NCI-H1092 treated with DMSO at 0.1 percent for 48 hours (cell line): ENCODE results near the gene NTM.

Experiments
- DNase-seq: peaks from one replicate; lab custom pipeline; 2025; lab: John Stamatoyannopoulos, UW

NTM gene

GRCh38 chr11:132222345-132222744 is 851.9 kb downstream of the NTM start:
- no peak for DNase-seq

GRCh38 chr11:132226522-132226921 is 856.1 kb downstream of the NTM start:
- no peak for DNase-seq

DNA sequence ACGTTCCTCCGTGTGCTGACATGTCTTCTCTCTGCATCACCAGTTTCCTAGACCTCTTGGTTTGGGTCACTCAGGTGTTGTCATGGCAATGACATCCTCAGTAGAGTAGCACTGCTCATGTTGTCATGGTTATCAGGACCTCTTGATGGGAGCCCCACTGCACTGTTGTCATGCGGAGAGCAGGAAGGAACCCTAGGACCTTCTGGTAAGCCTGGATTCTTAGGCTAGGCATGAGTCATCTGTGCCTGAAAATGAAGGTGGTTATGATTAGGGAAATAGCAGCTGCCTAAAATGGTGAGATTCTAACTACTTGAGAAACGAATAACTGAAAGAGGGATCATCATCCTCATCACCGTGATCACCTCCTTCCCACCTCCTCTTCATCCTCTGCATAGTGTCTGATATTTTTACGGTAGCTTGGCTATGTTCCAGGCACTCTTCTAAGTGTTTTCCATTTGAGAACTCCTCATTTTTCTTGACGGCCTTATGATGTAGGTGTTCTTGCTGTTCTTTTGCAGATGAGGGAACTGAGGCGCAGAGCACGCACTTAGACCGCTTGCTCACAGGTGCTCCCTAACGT is 858.4 kb downstream of the NTM start:
- no peak for DNase-seq

GRCh38 chr11:132231656-132232347 is 861.4 kb downstream of the NTM start:
- peak; percentile 95 for DNase-seq

DNA sequence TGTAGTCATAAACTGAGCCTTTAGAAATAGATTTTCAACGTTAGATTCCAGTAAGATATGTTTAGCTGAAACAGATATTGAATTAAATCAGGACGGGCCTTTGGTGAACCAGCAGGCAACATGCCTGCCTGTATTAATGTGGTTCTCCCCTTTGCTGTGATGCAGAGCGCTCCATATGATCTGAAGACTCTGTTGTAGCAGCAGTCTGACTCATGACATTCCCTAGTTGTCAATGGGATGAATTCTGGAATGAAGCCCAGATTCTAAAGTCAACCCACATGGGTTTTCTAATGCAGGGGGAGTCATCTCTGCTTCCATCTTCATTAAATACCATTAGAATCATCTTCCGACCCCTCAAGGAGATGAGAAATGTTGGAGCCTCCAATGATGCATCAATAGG is 864.5 kb downstream of the NTM start:
- DNase-seq = no peak

DNA sequence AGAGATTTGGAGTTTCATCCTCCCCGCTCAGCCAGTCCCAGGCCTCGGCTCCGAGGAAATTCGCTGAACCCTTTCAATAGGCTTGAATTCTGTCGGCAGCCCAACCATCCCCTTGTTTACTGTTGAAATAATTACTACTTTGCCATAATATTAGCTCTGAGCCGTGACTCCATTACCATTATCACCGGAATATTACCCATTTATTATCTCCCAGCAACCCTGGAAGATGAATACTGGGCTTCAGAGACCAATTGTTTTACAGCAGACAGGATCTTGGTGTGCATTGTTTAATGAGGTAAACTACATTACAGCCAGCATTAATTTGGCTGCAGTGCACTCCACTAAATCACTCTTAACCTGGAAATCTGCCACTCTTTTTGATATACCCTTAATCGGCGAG is 867.4 kb downstream of the NTM start:
- peak; percentile 27 for DNase-seq

DNA sequence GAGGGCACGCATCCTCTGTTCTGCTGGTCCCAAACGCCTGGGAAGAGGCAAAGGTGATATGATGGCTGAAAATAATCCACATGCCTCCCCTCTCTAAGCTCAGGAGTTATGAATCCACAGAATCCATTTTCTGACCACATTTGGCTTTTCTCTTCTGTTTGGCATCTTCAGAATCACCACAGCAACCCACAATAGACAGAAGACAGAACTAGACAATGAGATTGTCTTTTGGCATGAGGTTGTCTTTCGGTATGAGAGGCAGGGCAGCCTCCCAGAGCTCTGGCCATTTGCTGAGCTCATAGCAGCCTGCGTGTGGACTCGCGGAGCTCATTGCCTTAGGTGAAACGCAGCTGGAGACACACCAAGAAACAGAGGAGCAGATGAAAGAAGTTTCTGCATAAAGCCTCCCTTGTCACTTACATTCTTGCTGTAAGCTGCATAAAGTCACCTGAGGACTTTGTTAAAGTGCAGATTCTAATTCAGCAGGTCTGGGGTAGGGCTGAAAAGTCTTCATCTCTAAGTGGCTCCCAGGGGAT is 868.0 kb downstream of the NTM start:
- no peak for DNase-seq

GRCh38 chr11:132240374-132240773 is 870.0 kb downstream of the NTM start:
- DNase-seq = no peak

- peak; percentile 51 for DNase-seq
Observed at GRCh38 chr11:132242632-132243031, 872.2 kb downstream of the NTM start.

DNA sequence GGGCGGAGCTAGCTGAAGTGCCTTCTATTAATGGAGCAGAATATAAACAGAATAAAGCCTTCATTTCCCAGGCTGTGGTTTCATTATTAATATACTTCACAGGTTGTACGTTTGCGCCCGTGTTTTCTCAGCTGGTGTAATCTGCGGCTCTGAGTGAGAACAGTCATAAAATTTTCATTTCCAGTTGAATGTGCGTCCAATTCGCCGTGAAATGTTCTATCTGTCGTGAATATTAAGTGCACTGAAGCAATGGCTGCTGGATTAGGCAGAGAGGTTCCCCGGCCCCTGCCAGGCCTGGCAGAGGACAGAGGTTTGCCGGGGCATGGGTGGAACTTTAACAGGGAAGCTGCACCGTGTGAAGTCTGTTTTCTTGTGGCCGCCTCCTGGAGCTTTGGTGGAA is 874.4 kb downstream of the NTM start:
- peak; percentile 80 for DNase-seq

- DNase-seq = no peak
Observed at GRCh38 chr11:132245403-132246385, 875.3 kb downstream of the NTM start.

DNA sequence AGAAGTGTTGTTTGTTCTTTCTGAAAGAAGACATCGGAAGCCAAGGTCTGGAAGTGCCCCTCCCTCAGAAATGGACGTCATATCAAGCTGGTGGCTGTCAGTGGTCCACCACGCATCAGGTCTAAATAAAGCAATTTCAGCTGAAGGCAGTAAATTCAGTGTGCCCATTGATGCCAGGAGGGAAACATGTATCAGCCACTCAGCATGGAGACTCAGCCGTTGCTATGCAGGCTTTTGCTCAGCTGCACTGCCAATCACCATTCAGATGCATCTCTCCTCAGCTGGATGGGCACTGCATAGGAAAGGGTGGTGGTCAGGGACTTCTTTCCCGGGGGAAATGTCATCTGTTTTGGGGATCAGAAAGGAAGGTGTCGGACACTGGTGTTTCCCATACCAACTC is 878.2 kb downstream of the NTM start:
- peak; percentile 63 for DNase-seq

DNA sequence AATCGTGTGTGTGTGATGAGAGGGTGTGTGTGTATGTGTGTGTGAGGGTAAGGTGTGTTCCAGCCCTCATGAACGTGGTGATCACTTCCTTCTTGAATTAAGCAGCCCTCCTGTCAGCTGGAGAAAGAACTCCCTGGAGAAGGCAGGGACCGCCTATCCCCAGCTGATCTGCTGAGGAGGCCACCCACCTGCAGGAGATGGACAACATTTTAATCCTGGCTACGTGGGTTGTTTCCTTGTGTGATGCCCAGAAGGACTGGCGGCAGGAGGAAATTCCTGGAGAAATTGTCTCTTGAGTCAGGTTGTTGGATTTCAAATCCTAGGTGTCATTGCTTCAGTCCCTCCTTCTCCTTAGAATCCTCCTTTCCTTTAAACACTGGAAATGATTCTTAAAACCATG is 878.8 kb downstream of the NTM start:
- DNase-seq = no peak

DNA sequence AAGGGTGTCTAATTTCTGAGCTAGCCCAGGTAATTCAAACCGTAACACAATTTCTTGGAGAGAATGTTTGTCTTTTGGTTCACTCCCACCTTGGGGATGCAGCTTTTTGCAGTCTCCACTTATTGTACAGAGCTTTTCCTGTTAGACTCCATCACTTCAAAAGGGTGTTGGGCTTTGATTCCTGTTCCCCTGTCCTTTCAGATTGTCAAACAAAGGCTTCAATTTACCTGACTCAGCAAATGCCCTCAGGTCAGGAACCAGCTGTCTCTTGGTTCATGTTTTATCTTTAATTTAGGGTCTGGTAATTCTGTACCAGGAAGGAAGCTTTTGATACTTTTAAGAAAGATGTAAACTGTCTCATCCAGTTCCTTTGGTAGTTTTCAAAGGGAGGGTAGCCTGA is 880.6 kb downstream of the NTM start:
- DNase-seq = no peak

GRCh38 chr11:132253469-132254264 is 883.3 kb downstream of the NTM start:
- peak; percentile 42 for DNase-seq

- no peak for DNase-seq
Observed at GRCh38 chr11:132254906-132255305, 884.5 kb downstream of the NTM start.

- DNase-seq = no peak
Observed at GRCh38 chr11:132256528-132257279, 886.3 kb downstream of the NTM start.

GRCh38 chr11:132257871-132258270 is 887.5 kb downstream of the NTM start:
- DNase-seq = no peak

GRCh38 chr11:132258875-132259274 is 888.5 kb downstream of the NTM start:
- DNase-seq = no peak

GRCh38 chr11:132260636-132261035 is 890.2 kb downstream of the NTM start:
- no peak for DNase-seq

DNA sequence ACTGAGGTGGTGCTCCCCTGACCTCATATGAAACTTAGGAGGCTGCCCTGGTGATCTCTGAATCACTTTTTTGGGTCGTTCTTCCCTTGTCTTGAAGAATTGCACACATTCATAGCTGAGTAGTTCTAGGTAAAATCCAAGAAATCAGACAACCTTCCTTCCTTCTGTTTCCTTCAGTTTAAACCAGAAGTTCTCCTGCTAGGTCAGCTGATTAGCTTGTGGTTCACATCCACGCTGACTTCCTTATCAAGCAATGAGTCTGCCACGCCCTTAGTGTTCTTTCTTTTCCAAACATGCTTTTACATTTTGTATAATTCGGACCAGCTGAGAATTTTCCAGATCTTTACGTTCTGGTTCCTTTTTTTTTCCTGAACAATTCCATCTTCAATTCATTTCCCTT is 892.8 kb downstream of the NTM start:
- no peak for DNase-seq
